WTC11 (cell line): ENCODE data around the gene DAB1. TPM values are rescaled to one million over a fixed set of nuclear protein-coding genes. Genes with fewer than 3 reads are reported as not detected.

Experiments used
- ATAC-seq: fragments of 200-7000 bp; cut with Tn5 transposase; 2 replicates; pipeline ENCODE4 v1.10.0; 2021; ENCODE audit warnings: mild to moderate bottlenecking, moderate library complexity
- CTCF ChIA-PET: fragments of 300-600 bp; sonication (Branson Sonifier 250); formaldehyde crosslinking; loops from one replicate; lab custom pipeline; 2021; ENCODE audit warnings: antibody characterized with exemption; lab: Charles Lee
- POLR2A ChIA-PET: fragments of 350-600 bp; sonication (Branson Sonifier 250); formaldehyde crosslinking; loops from one replicate; lab custom pipeline; 2021; ENCODE audit warnings: antibody characterized with exemption; lab: Charles Lee
- DNase-seq: peaks from one replicate; pipeline ENCODE4 v3.0.0; 2021; ENCODE audit warnings: low spot score
- H3K27ac Mint-ChIP-seq: 2 replicates; pipeline ENCODE4 v1.8.0; 2021; ENCODE audit warnings: mixed read lengths
- H3K27me3 Mint-ChIP-seq: 2 replicates; pipeline ENCODE4 v1.8.0; 2021; ENCODE audit warnings: low read depth, mild to moderate bottlenecking, moderate library complexity, mixed read lengths
- H3K36me3 Mint-ChIP-seq: 2 replicates; pipeline ENCODE4 v1.8.0; 2021; ENCODE audit warnings: mixed read lengths
- H3K4me1 Mint-ChIP-seq: 2 replicates; pipeline ENCODE4 v1.8.0; 2022; ENCODE audit warnings: mixed read lengths
- H3K4me3 Mint-ChIP-seq: 2 replicates; pipeline ENCODE4 v1.8.0; 2021; ENCODE audit warnings: mild to moderate bottlenecking, moderate library complexity, mixed read lengths
- H3K9me3 Mint-ChIP-seq: 2 replicates; pipeline ENCODE4 v1.8.0; 2021; ENCODE audit warnings: mixed read lengths
- GRHL2 ChIP-seq: fragments of 250-450 bp; sonication (Bioruptor Pico); IDR thresholded peaks from 2 replicates; pipeline ENCODE4 v1.8.0; 2022; ENCODE audit warnings: mild to moderate bottlenecking, moderate library complexity; ENCODE audit not compliant: insufficient replicate concordance, severe bottlenecking
- GTF2I ChIP-seq: fragments of 250-450 bp; sonication (Bioruptor Pico); conservative IDR thresholded peaks from 2 replicates; pipeline ENCODE4 v1.4.0; 2021; ENCODE audit warnings: mild to moderate bottlenecking
- MXD4 ChIP-seq: fragments of 250-450 bp; sonication (Bioruptor Pico); IDR thresholded peaks from 2 replicates; pipeline ENCODE4 v1.8.0; 2021; ENCODE audit warnings: mild to moderate bottlenecking, moderate library complexity, borderline replicate concordance
- NFATC4 ChIP-seq: fragments of 250-450 bp; sonication (Bioruptor Pico); IDR thresholded peaks from 2 replicates; pipeline ENCODE4 v1.9.0; 2021; ENCODE audit warnings: mild to moderate bottlenecking
- NFYB ChIP-seq: sonication (generic); formaldehyde crosslinking; conservative IDR thresholded peaks from 2 replicates; pipeline ENCODE4 v1.8.0; 2022; ENCODE audit warnings: low read depth, missing genetic modification reagents
- NR1H2 ChIP-seq: sonication (generic); formaldehyde crosslinking; IDR thresholded peaks from 2 replicates; pipeline ENCODE4 v1.9.0; 2021; ENCODE audit warnings: mild to moderate bottlenecking, moderate library complexity, missing genetic modification reagents
- PRRX2 ChIP-seq: fragments of 250-450 bp; sonication (Bioruptor Pico); IDR thresholded peaks from 2 replicates; pipeline ENCODE4 v1.8.0; 2021; ENCODE audit warnings: mild to moderate bottlenecking
- SMAD3 ChIP-seq: sonication (generic); formaldehyde crosslinking; IDR thresholded peaks from 2 replicates; pipeline ENCODE4 v1.8.0; 2022; ENCODE audit warnings: missing genetic modification reagents, mild to moderate bottlenecking, borderline replicate concordance
- SP1 ChIP-seq: sonication (generic); formaldehyde crosslinking; conservative IDR thresholded peaks from 2 replicates; pipeline ENCODE4 v1.8.1; 2022; ENCODE audit warnings: missing genetic modification reagents
- ZNF423 ChIP-seq: fragments of 250-450 bp; sonication (Bioruptor Pico); IDR thresholded peaks from 2 replicates; pipeline ENCODE4 v2.1.2; 2022; ENCODE audit warnings: mild to moderate bottlenecking, moderate library complexity
- total RNA-seq: library from RNA; stranded (reverse); gene quantifications from 3 replicates; pipeline ENCODE4 v1.2.3, GENCODE V29; 2021
- TF ChIP-seq, protein P1 (sequence below): sonication (generic); formaldehyde crosslinking; IDR thresholded peaks from 2 replicates; pipeline ENCODE4 v1.8.0; 2023; ENCODE audit warnings: mild to moderate bottlenecking, missing genetic modification reagents
- TF ChIP-seq, protein P2 (sequence below): sonication (generic); formaldehyde crosslinking; IDR thresholded peaks from 2 replicates; pipeline ENCODE4 v1.8.1; 2023; ENCODE audit warnings: mild to moderate bottlenecking, missing genetic modification reagents, moderate library complexity
- TF ChIP-seq, protein P3 (sequence below): sonication (generic); formaldehyde crosslinking; IDR thresholded peaks from 2 replicates; pipeline ENCODE4 v1.8.1; 2022; ENCODE audit warnings: mild to moderate bottlenecking, missing genetic modification reagents, moderate library complexity, borderline replicate concordance
- TF ChIP-seq, protein P4 (sequence below): fragments of 250-450 bp; sonication (Bioruptor Pico); IDR thresholded peaks from 2 replicates; pipeline ENCODE4 v1.8.0; 2021; ENCODE audit warnings: mild to moderate bottlenecking
- TF ChIP-seq, protein P5 (sequence below): fragments of 250-450 bp; sonication (Bioruptor Pico); IDR thresholded peaks from 2 replicates; pipeline ENCODE4 v1.9.0; 2021; ENCODE audit warnings: mild to moderate bottlenecking, borderline replicate concordance
- TF ChIP-seq, protein P6 (sequence below): sonication (generic); formaldehyde crosslinking; IDR thresholded peaks from 2 replicates; pipeline ENCODE4 v1.8.1; 2022; ENCODE audit warnings: low read depth, missing genetic modification reagents, borderline replicate concordance
- TF ChIP-seq, protein P7 (sequence below): sonication (generic); formaldehyde crosslinking; IDR thresholded peaks from 2 replicates; pipeline ENCODE4 v1.8.0; 2022; ENCODE audit warnings: mild to moderate bottlenecking, missing genetic modification reagents
- TF ChIP-seq, protein P8 (sequence below): sonication (generic); formaldehyde crosslinking; IDR thresholded peaks from 2 replicates; pipeline ENCODE4 v1.8.0; 2022; ENCODE audit warnings: missing genetic modification reagents

DAB1 gene
- total RNA-seq, 1 experiment from 2014 or later = 10.7 TPM

DNA sequence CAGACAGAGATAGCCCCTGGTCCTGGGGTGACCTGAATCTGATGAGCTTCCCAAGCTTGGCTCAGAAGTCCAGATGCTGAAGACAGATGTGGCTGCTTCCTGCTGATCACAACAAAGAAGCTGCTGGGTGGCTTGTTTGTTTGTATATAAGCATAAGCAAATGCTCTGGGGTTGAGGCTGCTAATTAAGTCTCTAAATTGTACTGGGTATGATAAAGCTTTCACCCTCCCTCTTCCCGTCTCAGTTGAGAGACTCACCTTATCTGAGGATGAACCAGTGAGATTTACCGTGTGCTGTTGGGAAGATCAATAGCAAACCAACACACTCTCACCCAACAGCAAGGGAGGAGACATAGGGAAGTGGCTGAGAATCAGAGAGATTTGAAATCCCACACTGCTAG is 42.0 kb downstream of the DAB1 start:
- CTCF ChIA-PET = no interaction called here
- DNase-seq = no peak
- no peak overlapping the region for H3K27ac Mint-ChIP-seq
- H3K36me3 Mint-ChIP-seq = no peaks in the 10 kb centered on the region
- ATAC-seq = peak; percentile 14
- H3K4me3 Mint-ChIP-seq = no peak overlapping the region
- no peak for TF ChIP-seq MXD4 (CRISPR knock-in tag)
- TF ChIP-seq, protein P1, sequence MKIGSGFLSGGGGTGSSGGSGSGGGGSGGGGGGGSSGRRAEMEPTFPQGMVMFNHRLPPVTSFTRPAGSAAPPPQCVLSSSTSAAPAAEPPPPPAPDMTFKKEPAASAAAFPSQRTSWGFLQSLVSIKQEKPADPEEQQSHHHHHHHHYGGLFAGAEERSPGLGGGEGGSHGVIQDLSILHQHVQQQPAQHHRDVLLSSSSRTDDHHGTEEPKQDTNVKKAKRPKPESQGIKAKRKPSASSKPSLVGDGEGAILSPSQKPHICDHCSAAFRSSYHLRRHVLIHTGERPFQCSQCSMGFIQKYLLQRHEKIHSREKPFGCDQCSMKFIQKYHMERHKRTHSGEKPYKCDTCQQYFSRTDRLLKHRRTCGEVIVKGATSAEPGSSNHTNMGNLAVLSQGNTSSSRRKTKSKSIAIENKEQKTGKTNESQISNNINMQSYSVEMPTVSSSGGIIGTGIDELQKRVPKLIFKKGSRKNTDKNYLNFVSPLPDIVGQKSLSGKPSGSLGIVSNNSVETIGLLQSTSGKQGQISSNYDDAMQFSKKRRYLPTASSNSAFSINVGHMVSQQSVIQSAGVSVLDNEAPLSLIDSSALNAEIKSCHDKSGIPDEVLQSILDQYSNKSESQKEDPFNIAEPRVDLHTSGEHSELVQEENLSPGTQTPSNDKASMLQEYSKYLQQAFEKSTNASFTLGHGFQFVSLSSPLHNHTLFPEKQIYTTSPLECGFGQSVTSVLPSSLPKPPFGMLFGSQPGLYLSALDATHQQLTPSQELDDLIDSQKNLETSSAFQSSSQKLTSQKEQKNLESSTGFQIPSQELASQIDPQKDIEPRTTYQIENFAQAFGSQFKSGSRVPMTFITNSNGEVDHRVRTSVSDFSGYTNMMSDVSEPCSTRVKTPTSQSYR = no peak
- TF ChIP-seq, protein P2, sequence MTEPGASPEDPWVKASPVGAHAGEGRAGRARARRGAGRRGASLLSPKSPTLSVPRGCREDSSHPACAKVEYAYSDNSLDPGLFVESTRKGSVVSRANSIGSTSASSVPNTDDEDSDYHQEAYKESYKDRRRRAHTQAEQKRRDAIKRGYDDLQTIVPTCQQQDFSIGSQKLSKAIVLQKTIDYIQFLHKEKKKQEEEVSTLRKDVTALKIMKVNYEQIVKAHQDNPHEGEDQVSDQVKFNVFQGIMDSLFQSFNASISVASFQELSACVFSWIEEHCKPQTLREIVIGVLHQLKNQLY = no peak
- TF ChIP-seq, protein P3, sequence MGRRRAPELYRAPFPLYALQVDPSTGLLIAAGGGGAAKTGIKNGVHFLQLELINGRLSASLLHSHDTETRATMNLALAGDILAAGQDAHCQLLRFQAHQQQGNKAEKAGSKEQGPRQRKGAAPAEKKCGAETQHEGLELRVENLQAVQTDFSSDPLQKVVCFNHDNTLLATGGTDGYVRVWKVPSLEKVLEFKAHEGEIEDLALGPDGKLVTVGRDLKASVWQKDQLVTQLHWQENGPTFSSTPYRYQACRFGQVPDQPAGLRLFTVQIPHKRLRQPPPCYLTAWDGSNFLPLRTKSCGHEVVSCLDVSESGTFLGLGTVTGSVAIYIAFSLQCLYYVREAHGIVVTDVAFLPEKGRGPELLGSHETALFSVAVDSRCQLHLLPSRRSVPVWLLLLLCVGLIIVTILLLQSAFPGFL (CRISPR knock-in tag) = no peak
- TF ChIP-seq NFYB (CRISPR knock-in tag) = no peak
- no peak for TF ChIP-seq PRRX2
- TF ChIP-seq, protein P4, sequence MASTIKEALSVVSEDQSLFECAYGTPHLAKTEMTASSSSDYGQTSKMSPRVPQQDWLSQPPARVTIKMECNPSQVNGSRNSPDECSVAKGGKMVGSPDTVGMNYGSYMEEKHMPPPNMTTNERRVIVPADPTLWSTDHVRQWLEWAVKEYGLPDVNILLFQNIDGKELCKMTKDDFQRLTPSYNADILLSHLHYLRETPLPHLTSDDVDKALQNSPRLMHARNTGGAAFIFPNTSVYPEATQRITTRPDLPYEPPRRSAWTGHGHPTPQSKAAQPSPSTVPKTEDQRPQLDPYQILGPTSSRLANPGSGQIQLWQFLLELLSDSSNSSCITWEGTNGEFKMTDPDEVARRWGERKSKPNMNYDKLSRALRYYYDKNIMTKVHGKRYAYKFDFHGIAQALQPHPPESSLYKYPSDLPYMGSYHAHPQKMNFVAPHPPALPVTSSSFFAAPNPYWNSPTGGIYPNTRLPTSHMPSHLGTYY (CRISPR knock-in tag) = no peak
- TF ChIP-seq NR1H2 (CRISPR knock-in tag) = no peak
- TF ChIP-seq SP1 (CRISPR knock-in tag) = no peak
- TF ChIP-seq ZNF423 (CRISPR knock-in tag) = no peak
- TF ChIP-seq, protein P5, sequence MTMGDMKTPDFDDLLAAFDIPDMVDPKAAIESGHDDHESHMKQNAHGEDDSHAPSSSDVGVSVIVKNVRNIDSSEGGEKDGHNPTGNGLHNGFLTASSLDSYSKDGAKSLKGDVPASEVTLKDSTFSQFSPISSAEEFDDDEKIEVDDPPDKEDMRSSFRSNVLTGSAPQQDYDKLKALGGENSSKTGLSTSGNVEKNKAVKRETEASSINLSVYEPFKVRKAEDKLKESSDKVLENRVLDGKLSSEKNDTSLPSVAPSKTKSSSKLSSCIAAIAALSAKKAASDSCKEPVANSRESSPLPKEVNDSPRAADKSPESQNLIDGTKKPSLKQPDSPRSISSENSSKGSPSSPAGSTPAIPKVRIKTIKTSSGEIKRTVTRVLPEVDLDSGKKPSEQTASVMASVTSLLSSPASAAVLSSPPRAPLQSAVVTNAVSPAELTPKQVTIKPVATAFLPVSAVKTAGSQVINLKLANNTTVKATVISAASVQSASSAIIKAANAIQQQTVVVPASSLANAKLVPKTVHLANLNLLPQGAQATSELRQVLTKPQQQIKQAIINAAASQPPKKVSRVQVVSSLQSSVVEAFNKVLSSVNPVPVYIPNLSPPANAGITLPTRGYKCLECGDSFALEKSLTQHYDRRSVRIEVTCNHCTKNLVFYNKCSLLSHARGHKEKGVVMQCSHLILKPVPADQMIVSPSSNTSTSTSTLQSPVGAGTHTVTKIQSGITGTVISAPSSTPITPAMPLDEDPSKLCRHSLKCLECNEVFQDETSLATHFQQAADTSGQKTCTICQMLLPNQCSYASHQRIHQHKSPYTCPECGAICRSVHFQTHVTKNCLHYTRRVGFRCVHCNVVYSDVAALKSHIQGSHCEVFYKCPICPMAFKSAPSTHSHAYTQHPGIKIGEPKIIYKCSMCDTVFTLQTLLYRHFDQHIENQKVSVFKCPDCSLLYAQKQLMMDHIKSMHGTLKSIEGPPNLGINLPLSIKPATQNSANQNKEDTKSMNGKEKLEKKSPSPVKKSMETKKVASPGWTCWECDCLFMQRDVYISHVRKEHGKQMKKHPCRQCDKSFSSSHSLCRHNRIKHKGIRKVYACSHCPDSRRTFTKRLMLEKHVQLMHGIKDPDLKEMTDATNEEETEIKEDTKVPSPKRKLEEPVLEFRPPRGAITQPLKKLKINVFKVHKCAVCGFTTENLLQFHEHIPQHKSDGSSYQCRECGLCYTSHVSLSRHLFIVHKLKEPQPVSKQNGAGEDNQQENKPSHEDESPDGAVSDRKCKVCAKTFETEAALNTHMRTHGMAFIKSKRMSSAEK (CRISPR knock-in tag) = no peak
- TF ChIP-seq, protein P6, sequence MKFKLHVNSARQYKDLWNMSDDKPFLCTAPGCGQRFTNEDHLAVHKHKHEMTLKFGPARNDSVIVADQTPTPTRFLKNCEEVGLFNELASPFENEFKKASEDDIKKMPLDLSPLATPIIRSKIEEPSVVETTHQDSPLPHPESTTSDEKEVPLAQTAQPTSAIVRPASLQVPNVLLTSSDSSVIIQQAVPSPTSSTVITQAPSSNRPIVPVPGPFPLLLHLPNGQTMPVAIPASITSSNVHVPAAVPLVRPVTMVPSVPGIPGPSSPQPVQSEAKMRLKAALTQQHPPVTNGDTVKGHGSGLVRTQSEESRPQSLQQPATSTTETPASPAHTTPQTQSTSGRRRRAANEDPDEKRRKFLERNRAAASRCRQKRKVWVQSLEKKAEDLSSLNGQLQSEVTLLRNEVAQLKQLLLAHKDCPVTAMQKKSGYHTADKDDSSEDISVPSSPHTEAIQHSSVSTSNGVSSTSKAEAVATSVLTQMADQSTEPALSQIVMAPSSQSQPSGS = no peak
- no peak for TF ChIP-seq SMAD3 (CRISPR knock-in tag)
- TF ChIP-seq, protein P7, sequence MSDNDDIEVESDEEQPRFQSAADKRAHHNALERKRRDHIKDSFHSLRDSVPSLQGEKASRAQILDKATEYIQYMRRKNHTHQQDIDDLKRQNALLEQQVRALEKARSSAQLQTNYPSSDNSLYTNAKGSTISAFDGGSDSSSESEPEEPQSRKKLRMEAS (CRISPR knock-in tag) = no peak
- TF ChIP-seq, protein P8, sequence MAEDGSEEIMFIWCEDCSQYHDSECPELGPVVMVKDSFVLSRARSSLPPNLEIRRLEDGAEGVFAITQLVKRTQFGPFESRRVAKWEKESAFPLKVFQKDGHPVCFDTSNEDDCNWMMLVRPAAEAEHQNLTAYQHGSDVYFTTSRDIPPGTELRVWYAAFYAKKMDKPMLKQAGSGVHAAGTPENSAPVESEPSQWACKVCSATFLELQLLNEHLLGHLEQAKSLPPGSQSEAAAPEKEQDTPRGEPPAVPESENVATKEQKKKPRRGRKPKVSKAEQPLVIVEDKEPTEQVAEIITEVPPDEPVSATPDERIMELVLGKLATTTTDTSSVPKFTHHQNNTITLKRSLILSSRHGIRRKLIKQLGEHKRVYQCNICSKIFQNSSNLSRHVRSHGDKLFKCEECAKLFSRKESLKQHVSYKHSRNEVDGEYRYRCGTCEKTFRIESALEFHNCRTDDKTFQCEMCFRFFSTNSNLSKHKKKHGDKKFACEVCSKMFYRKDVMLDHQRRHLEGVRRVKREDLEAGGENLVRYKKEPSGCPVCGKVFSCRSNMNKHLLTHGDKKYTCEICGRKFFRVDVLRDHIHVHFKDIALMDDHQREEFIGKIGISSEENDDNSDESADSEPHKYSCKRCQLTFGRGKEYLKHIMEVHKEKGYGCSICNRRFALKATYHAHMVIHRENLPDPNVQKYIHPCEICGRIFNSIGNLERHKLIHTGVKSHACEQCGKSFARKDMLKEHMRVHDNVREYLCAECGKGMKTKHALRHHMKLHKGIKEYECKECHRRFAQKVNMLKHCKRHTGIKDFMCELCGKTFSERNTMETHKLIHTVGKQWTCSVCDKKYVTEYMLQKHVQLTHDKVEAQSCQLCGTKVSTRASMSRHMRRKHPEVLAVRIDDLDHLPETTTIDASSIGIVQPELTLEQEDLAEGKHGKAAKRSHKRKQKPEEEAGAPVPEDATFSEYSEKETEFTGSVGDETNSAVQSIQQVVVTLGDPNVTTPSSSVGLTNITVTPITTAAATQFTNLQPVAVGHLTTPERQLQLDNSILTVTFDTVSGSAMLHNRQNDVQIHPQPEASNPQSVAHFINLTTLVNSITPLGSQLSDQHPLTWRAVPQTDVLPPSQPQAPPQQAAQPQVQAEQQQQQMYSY (CRISPR knock-in tag) = no peak
- no peak for TF ChIP-seq NFATC4
- TF ChIP-seq GTF2I (CRISPR knock-in tag) = no peak
- no peak for TF ChIP-seq GRHL2 (CRISPR knock-in tag)
- H3K27me3 Mint-ChIP-seq = no peaks in the 10 kb centered on the region
- H3K9me3 Mint-ChIP-seq = no peaks in the 10 kb centered on the region
- POLR2A ChIA-PET = no interaction called here
- H3K4me1 Mint-ChIP-seq = peaks cover 22% of the 10 kb centered on the region
